Rectal smooth muscle tissue (tissue), 1 donor: ENCODE results near the gene ASB9.
"Not testable (repeated sequence)": the region's sequence is repeated elsewhere in the genome, so short reads cannot be mapped to it uniquely, and the experiment has no call there.

Experiments
- H3K27ac ChIP-seq: one replicate; pipeline ENCODE4 v1.7.0; 2013; ENCODE audit warnings: low read depth, low read length, inconsistent platforms
- H3K27me3 ChIP-seq: one replicate; pipeline ENCODE4 v1.7.0; 2013; ENCODE audit warnings: low read length; ENCODE audit not compliant: control insufficient read depth, insufficient read depth
- H3K36me3 ChIP-seq: one replicate; pipeline ENCODE4 v1.7.0; 2013; ENCODE audit warnings: low read length; ENCODE audit not compliant: control insufficient read depth, insufficient read depth
- H3K4me1 ChIP-seq: one replicate; pipeline ENCODE4 v1.7.0; 2013; ENCODE audit warnings: low read length; ENCODE audit not compliant: control insufficient read depth, insufficient read depth
- H3K4me3 ChIP-seq: one replicate; pipeline ENCODE4 v1.7.0; 2013; ENCODE audit warnings: low read length
- H3K9ac ChIP-seq: one replicate; pipeline ENCODE4 v1.7.0; 2013; ENCODE audit warnings: low read length

Gene ASB9

DNA sequence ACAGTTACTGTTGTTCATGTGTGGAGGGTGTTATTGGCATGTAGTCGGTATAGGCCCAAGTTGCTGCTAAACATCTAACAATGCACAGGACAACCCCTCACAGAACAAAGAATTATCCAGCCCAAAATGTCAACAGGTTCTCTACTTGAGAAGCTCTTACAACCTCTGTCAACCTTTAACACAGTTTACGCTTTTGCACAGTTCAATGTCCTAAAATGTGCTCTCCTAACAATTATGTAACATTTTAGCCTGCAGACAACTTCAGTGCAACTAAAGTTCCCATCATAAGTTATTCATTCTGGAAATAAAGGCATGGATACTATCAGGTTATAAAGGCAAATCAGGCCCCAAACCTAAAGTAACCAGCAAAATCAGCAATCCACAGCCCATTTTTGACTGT, 66.2 kb downstream of the ASB9 start:
- no peak overlapping the region for H3K9ac ChIP-seq
- no peak overlapping the region for H3K27ac ChIP-seq
- H3K36me3 ChIP-seq, result no peaks in the 10 kb centered on the region
- no peaks in the 10 kb centered on the region for H3K4me1 ChIP-seq
- H3K4me3 ChIP-seq, result no peak overlapping the region
- no peaks in the 10 kb centered on the region for H3K27me3 ChIP-seq

DNA sequence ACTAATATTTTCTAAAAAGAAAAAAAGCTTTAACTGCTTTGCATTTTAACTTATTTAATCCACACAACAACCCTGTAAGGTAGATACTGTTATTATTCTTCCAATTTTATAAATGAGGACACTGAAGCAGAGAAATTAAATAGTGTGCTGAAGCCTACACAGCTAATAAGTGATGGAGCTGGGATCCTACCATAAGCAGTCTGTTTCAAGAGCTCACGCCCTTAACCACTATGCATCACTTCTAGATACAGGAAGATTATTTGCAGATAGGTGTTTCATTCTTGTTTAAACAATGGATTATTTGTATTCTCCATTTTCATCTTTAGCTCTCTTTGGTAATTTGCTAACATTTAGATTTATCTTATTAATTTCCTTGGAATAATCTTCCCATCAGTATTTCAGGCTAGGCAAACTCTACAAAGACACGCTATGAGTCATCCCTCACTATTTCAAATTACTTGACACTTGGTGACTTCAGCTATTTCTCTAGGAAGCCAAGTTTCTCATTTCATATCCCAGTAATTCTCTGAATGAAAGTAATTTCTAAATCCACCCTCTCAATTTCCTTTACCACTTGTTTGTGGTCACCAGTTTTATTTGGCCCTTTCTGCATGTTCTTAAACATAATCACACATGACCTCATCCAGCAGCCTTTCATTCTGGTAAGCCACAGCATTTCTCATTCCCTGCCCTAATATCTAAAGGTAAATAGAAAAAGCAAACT, 67.3 kb downstream of the ASB9 start:
- Histone ChIP-seq H3K9ac (no peak overlapping the region), H3K4me3 (no peak overlapping the region), H3K36me3 (no peaks in the 10 kb centered on the region), H3K4me1 (no peaks in the 10 kb centered on the region), H3K27me3 (no peaks in the 10 kb centered on the region), H3K27ac (no peak overlapping the region)

DNA sequence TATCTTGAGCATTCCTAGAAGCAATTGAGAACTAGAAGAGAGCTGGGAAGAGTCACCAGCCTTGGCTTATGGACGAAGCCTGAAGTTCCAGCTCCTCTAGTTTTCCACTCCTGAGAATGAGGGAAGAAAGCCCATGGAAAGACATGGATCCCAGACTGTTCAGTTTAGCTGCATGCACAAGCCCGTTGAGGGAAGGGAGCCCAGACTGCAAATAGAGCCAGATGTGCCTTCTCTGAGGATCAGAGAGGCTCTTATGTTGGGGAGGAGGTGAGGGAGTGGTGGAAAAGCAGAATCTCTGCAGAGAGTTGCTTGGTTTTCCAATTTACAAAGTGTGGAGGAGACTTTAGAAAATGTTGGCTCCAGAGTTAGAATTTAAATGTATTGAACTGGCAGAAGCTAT, 69.0 kb downstream of the ASB9 start:
- H3K4me1 ChIP-seq, result no peaks in the 10 kb centered on the region
- H3K27me3 ChIP-seq, result no peaks in the 10 kb centered on the region
- H3K36me3 ChIP-seq, result no peaks in the 10 kb centered on the region
- no peak overlapping the region for H3K9ac ChIP-seq
- no peak overlapping the region for H3K4me3 ChIP-seq
- H3K27ac ChIP-seq, result no peak overlapping the region

DNA sequence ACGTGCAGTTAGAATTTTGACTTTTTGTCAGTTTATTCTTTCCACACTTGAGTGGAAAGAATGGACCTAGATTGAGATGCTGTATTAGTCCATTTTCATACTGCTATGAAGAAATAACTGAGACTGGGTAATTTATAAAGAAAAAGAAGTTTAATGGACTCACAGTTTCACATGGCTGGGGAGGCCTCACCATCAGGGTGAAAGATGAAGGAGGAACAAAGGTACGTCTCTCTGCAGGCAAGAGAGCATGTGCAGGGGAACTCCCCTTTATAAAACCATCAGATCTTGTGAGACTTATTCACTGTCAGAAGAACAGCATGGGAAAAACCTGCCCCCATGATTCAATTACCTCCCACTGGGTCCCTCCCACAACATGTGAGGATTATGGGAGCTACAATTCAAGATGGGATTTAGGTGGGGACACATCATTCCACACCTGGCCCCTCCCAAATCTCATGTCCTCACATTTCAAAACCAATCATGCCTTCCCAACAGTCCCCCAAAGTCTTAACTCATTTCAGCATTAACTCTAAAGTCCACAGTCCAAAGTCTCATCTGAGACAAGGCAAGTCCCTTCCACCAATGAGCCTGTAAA, 71.2 kb downstream of the ASB9 start:
- not testable (repeated sequence) for H3K9ac ChIP-seq, H3K4me3 ChIP-seq, H3K27me3 ChIP-seq, H3K27ac ChIP-seq, H3K4me1 ChIP-seq, H3K36me3 ChIP-seq

DNA sequence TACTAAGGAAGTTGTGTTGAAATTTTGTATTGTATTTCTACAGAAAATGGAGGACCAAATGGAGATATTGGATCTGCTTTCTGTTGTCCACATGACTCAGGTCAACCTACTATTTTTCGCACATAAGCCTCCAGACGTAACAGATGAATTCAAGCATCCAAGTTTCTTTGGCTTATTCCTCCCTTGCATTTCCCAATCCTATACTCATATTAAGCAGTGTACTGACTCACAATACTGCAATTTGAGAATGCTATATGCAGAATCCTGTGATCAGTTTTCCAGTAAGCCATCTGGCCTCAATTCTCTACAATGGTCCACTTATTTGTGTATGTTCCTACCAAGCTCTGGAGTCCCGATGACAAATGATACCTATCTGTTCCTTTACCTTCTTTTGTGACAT, 75.7 kb downstream of the ASB9 start:
- Histone ChIP-seq H3K27ac (no peak overlapping the region), H3K27me3 (no peaks in the 10 kb centered on the region), H3K36me3 (no peaks in the 10 kb centered on the region), H3K9ac (no peak overlapping the region), H3K4me1 (no peaks in the 10 kb centered on the region), H3K4me3 (no peak overlapping the region)
